Prostate gland (tissue), 2 donors: ENCODE results near the gene GTPBP2.

Experiments used
- CTCF ChIP-seq, 4 experiments: fragments of 200-600 bp in 2 of 4; fragments of 450-650 bp in 2 of 4; sonication (generic) in 2 of 4; IDR thresholded peaks; 1 replicate in 3 of 4; 2 replicates in 1 of 4; pipeline ENCODE4 v1.5.1; 2016 to 2019; ENCODE audit warnings: antibody characterized with exemption in 4 of 4, mild to moderate bottlenecking in 2 of 4, moderate library complexity in 2 of 4
- POLR2A ChIP-seq: fragments of 450-650 bp; IDR thresholded peaks from one replicate; pipeline ENCODE4 v1.6.1; 2016; ENCODE audit warnings: antibody characterized with exemption, mild to moderate bottlenecking

GRCh38 chr6:43634702-43635303 lies 5.7 kb upstream of the GTPBP2 start:
- no peak for TF ChIP-seq CTCF (IDR thresholded peaks at IDR 0.05)
- TF ChIP-seq POLR2A = no peak
